PC-9 (cell line): ENCODE results near the gene TNNI3K. TPM values are rescaled to one million over a fixed set of nuclear protein-coding genes. Genes with fewer than 3 reads are reported as not detected.
A peak's percentile ranks its signal among the peaks of the same experiment; 100 is the strongest.

Experiments used
- BruUV-seq: library from RNA; stranded (reverse); fragments of 400-500 nt; replicated peaks from 2 replicates; lab custom pipeline; 2021; lab: Mats Ljungman, UMichigan
- CTCF ChIA-PET: fragments of 300-600 bp; sonication (Branson Sonifier 250); formaldehyde crosslinking; loops from one replicate; lab custom pipeline; 2022; ENCODE audit warnings: antibody characterized with exemption; lab: Charles Lee
- POLR2A ChIA-PET: fragments of 300-600 bp; sonication (Branson Sonifier 250); formaldehyde crosslinking; loops from one replicate; lab custom pipeline; 2022; ENCODE audit warnings: antibody characterized with exemption; ENCODE audit not compliant: unreplicated experiment; lab: Charles Lee
- DNase-seq, 2 experiments: peaks; one replicate each; pipeline versions ENCODE4 v3.0.0 to v3.0.0-alpha.2; 2015 to 2022; ENCODE audit warnings: mixed read lengths in 1 of 2
- H2AFZ ChIP-seq: fragments of 200-600 bp; sonication (generic); 2 replicates; pipeline ENCODE4 v1.8.1; 2017; ENCODE audit warnings: antibody characterized with exemption
- H3F3A ChIP-seq: fragments of 200-600 bp; sonication (generic); 2 replicates; pipeline ENCODE4 v1.8.1; 2017; ENCODE audit warnings: antibody characterized with exemption, mild to moderate bottlenecking, low read depth; ENCODE audit not compliant: insufficient read depth
- H3K27ac ChIP-seq: fragments of 200-600 bp; sonication (generic); 2 replicates; pipeline ENCODE4 v1.6.1; 2016; ENCODE audit warnings: mixed run types
- H3K27me3 ChIP-seq: fragments of 200-600 bp; sonication (generic); 2 replicates; pipeline ENCODE4 v1.6.1; 2016; ENCODE audit warnings: low read depth, mixed run types; ENCODE audit not compliant: insufficient read depth
- H3K36me3 ChIP-seq: fragments of 200-600 bp; sonication (generic); 2 replicates; pipeline ENCODE4 v1.6.1; 2016; ENCODE audit warnings: low read depth, mixed run types
- H3K4me1 ChIP-seq: fragments of 200-600 bp; sonication (generic); replicated peaks from 2 replicates; pipeline ENCODE4 v1.6.1; 2016; ENCODE audit warnings: mixed run types; ENCODE audit not compliant: insufficient read depth
- H3K4me2 ChIP-seq: fragments of 200-600 bp; sonication (generic); 2 replicates; pipeline ENCODE4 v1.6.1; 2017; ENCODE audit warnings: mixed run types
- H3K4me3 ChIP-seq: fragments of 200-600 bp; sonication (generic); 2 replicates; pipeline ENCODE4 v1.6.1; 2016; ENCODE audit warnings: mixed run types
- H3K79me2 ChIP-seq: fragments of 200-600 bp; sonication (generic); 2 replicates; pipeline ENCODE4 v1.6.1; 2017; ENCODE audit warnings: low read depth, mixed run types
- H3K9me2 ChIP-seq: fragments of 200-600 bp; sonication (generic); 2 replicates; pipeline ENCODE4 v1.8.1; 2017; ENCODE audit warnings: mild to moderate bottlenecking; ENCODE audit not compliant: insufficient read depth
- H3K9me3 ChIP-seq: fragments of 200-600 bp; sonication (generic); 2 replicates; pipeline ENCODE4 v1.8.1; 2016; ENCODE audit warnings: low read depth; ENCODE audit not compliant: insufficient read depth
- H4K20me1 ChIP-seq: fragments of 200-600 bp; sonication (generic); 2 replicates; pipeline ENCODE4 v1.8.1; 2017; ENCODE audit not compliant: insufficient read depth
- CTCF ChIP-seq: fragments of 200-600 bp; sonication (generic); conservative IDR thresholded peaks from 2 replicates; pipeline ENCODE4 v1.6.1; 2017; ENCODE audit warnings: mixed run types, antibody characterized with exemption, mild to moderate bottlenecking, moderate library complexity
- EZH2 ChIP-seq: fragments of 200-600 bp; sonication (generic); IDR thresholded peaks from 2 replicates; pipeline ENCODE4 v1.8.0; 2017; ENCODE audit warnings: antibody characterized with exemption, low read depth
- intact Hi-C: fragments of 100-400 bp; cut with micrococcal nuclease; formaldehyde crosslinking; loops from one replicate; pipeline ENCODE4 v1.10.0; 2022; ENCODE audit not compliant: unreplicated experiment
- total RNA-seq: library from RNA; stranded (reverse); gene quantifications from 2 replicates; pipeline ENCODE4 v1.2.3, GENCODE V29; 2021

TNNI3K gene
- total RNA-seq, 1 experiment from 2014 or later: 1.4 TPM

GRCh38 chr1:74356493-74356892, 121.3 kb downstream of the TNNI3K start:
- ChIA-PET CTCF (no interaction called here), POLR2A (no interaction called here)
- peak in 1 of 2 experiments; percentile 1 for DNase-seq
- TF ChIP-seq CTCF: no peak
- TF ChIP-seq EZH2: no peak
- no peaks in the 10 kb centered on the region for H3K9me2 ChIP-seq
- BruUV-seq: no TSS peak
- no peak overlapping the region for H3K4me2 ChIP-seq
- H3F3A ChIP-seq: no peaks in the 10 kb centered on the region
- no peaks in the 10 kb centered on the region for H3K9me3 ChIP-seq
- no peaks in the 10 kb centered on the region for H3K79me2 ChIP-seq
- no peak overlapping the region for H2AFZ ChIP-seq
- intact Hi-C loops: no loop called here
- H3K4me3 ChIP-seq: no peak overlapping the region
- no peaks in the 10 kb centered on the region for H3K36me3 ChIP-seq
- no peaks in the 10 kb centered on the region for H3K27me3 ChIP-seq
- H3K4me1 ChIP-seq: no peaks in the 10 kb centered on the region
- H3K27ac ChIP-seq: no peak overlapping the region
- no peaks in the 10 kb centered on the region for H4K20me1 ChIP-seq

GRCh38 chr1:74357150-74357549, 122.0 kb downstream of the TNNI3K start:
- no peaks in the 10 kb centered on the region for H3F3A ChIP-seq
- POLR2A ChIA-PET: no interaction called here
- H3K36me3 ChIP-seq: no peaks in the 10 kb centered on the region
- no peak overlapping the region for H3K4me2 ChIP-seq
- no peak overlapping the region for H3K4me3 ChIP-seq
- TF ChIP-seq EZH2 (no peak), CTCF (no peak)
- CTCF ChIA-PET: no interaction called here
- no peak overlapping the region for H2AFZ ChIP-seq
- no peaks in the 10 kb centered on the region for H3K27me3 ChIP-seq
- H3K4me1 ChIP-seq: no peaks in the 10 kb centered on the region
- no peak for DNase-seq
- H4K20me1 ChIP-seq: no peaks in the 10 kb centered on the region
- H3K9me2 ChIP-seq: no peaks in the 10 kb centered on the region
- no peak overlapping the region for H3K27ac ChIP-seq
- no peaks in the 10 kb centered on the region for H3K9me3 ChIP-seq
- no peaks in the 10 kb centered on the region for H3K79me2 ChIP-seq
- intact Hi-C loops: no loop called here
- no TSS peak for BruUV-seq

GRCh38 chr1:74357756-74358155, 122.6 kb downstream of the TNNI3K start:
- Histone ChIP-seq H3K9me2 (no peaks in the 10 kb centered on the region), H3K4me1 (no peaks in the 10 kb centered on the region), H3K4me2 (no peak overlapping the region), H3K9me3 (no peaks in the 10 kb centered on the region), H3K36me3 (no peaks in the 10 kb centered on the region), H3F3A (no peaks in the 10 kb centered on the region), H3K79me2 (no peaks in the 10 kb centered on the region), H3K27ac (no peak overlapping the region), H2AFZ (no peak overlapping the region), H4K20me1 (no peaks in the 10 kb centered on the region), H3K4me3 (no peak overlapping the region), H3K27me3 (no peaks in the 10 kb centered on the region)
- TF ChIP-seq CTCF (no peak), EZH2 (no peak)
- POLR2A ChIA-PET: no interaction called here
- CTCF ChIA-PET: no interaction called here
- intact Hi-C loops: no loop called here
- no TSS peak for BruUV-seq
- no peak for DNase-seq
